Tibial artery (tissue), 4 donors: Measurements from ENCODE around the gene WRAP53.

ENCODE experiments used
- DNase-seq, 2 donors: peaks; one replicate each; pipeline ENCODE4 v3.0.0-alpha.2; 2019
- H3K27ac ChIP-seq, 2 donors: fragments of 200-600 bp; sonication (generic) in 1 of 2; 1 replicate in 1 of 2; 2 replicates in 1 of 2; pipeline ENCODE4 v1.5.1; 2018 to 2019; ENCODE audit warnings: mild to moderate bottlenecking in 1 of 2
- H3K27me3 ChIP-seq, 2 donors: fragments of 200-600 bp; sonication (generic) in 1 of 2; one replicate each; pipeline versions ENCODE4 v1.5.1 to v1.6.0; 2016 to 2019
- H3K36me3 ChIP-seq, 3 donors: fragments of 200-600 bp; sonication (generic) in 2 of 3; one replicate each; pipeline ENCODE4 v1.5.1; 2016 to 2019; ENCODE audit warnings: mild to moderate bottlenecking in 2 of 3
- H3K4me1 ChIP-seq, 4 donors: fragments of 200-600 bp; sonication (generic) in 2 of 4; 1 replicate in 3 of 4; 2 replicates in 1 of 4; pipeline ENCODE4 v1.5.1; 2016 to 2019
- H3K4me3 ChIP-seq, 2 donors: fragments of 200-600 bp; sonication (generic) in 1 of 2; 1 replicate in 1 of 2; 2 replicates in 1 of 2; pipeline ENCODE4 v1.5.1; 2018 to 2019; ENCODE audit warnings: mild to moderate bottlenecking in 2 of 2
- H3K9me3 ChIP-seq, 3 donors: fragments of 200-600 bp; sonication (generic) in 1 of 3; one replicate each; pipeline ENCODE4 v1.5.1; 2016 to 2019
- CTCF ChIP-seq, 2 experiments: fragments of 200-600 bp in 1 of 2; fragments of 450-650 bp in 1 of 2; IDR thresholded peaks; one replicate each; pipeline ENCODE4 v1.5.1; 2017 to 2019; ENCODE audit warnings: antibody characterized with exemption in 2 of 2, mild to moderate bottlenecking in 1 of 2, moderate library complexity in 1 of 2
- intact Hi-C: fragments of 100-400 bp; cut with DNase I; formaldehyde crosslinking; loops from one replicate; pipeline ENCODE4 v1.15.0; 2023; ENCODE audit warnings: low total_unique reads

WRAP53 gene

DNA sequence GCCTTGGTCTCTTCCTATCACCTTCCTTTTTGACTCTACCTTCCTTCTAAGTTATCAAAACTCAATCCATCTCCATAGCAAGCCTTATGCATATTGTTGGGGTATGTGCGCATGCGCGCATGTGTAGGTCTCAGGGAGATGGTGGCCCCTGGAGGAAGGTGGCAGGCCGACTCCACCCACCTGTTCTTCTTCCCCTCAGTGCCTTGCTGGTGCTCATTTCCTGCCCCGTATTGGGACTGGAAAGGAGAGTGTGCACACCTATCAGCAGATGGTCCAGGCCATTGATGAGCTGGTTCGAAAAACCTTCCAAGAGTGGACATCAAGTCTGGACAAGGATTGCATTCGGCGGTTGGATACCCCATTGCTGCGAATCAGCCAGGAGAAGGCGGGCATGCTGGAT is 54.5 kb downstream of the WRAP53 start:
- no peaks in the 10 kb centered on the region for H3K4me1 ChIP-seq
- TF ChIP-seq CTCF (IDR thresholded peaks at IDR 0.05): no peak
- intact Hi-C loops: loop anchor here (10.0 kb wide), 2 partner anchors 112 to 242 kb away; partner anchors contain the start of genes CYB5D1, NAA38 and TMEM88
- no peaks in the 10 kb centered on the region for H3K36me3 ChIP-seq
- H3K27me3 ChIP-seq: peaks cover 0 to 50% of the 10 kb centered on the region in 2 donors
- DNase-seq: no peak
- no peak overlapping the region for H3K4me3 ChIP-seq
- H3K27ac ChIP-seq: no peak overlapping the region
- H3K9me3 ChIP-seq: no peaks in the 10 kb centered on the region

- intact Hi-C loops: loop anchor here (10.0 kb wide), 2 partner anchors 110 to 240 kb away; partner anchors contain the start of genes CYB5D1, NAA38 and TMEM88
- Histone ChIP-seq H3K36me3 (no peaks in the 10 kb centered on the region), H3K9me3 (no peaks in the 10 kb centered on the region), H3K27me3 (peaks cover 0 to 50% of the 10 kb centered on the region in 2 donors), H3K4me1 (no peaks in the 10 kb centered on the region), H3K27ac (no peak overlapping the region), H3K4me3 (no peak overlapping the region)
- no peak for DNase-seq
- TF ChIP-seq CTCF (IDR thresholded peaks at IDR 0.05): no peak
Observed at GRCh38 chr17:7744416-7744815, 56.1 kb downstream of the WRAP53 start.

DNA sequence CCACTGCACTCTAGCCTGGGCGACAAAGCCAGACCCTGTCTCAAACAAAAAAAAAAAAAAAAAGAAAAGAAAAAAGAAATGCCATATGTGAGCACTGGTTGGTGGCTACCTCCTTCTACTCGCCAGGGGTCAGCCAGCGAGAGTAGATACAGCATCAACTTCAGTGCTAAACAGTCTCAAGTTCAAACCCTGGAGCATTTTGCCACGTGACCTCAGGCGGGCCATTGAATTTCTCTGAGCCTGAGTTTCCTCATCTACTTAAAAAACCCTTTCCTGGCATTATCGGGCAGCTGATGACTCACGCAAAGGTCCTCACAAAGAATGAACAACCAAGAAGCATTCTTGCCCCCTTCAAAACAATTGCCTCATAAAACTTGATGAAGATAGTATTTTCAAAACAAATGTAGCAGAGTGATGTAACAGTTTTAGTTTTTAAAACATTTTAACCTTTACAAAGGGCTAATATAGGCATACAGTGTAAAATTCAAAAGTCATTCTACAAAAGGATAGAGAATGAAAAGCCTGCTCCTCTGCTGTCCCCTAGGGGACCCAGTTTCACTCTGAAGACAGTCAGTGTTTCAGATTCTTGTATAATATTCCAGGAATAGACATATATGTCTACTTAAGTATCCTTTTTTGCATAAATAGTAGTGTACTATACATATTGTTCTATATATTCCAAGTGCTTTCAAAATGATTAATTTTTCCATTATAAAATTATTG is 57.6 kb downstream of the WRAP53 start:
- Histone ChIP-seq H3K27me3 (peaks cover 0 to 47% of the 10 kb centered on the region in 2 donors), H3K27ac (no peak overlapping the region), H3K36me3 (no peaks in the 10 kb centered on the region), H3K4me3 (no peak overlapping the region), H3K9me3 (no peaks in the 10 kb centered on the region), H3K4me1 (no peaks in the 10 kb centered on the region)
- intact Hi-C loops: loop anchor here (10.0 kb wide), 2 partner anchors 109 to 239 kb away; partner anchors contain the start of genes CYB5D1, NAA38 and TMEM88
- peak in 1 of 2 donors; percentile 36 for DNase-seq
- TF ChIP-seq CTCF (IDR thresholded peaks at IDR 0.05): no peak

- H3K4me3 ChIP-seq: no peak overlapping the region
- H3K36me3 ChIP-seq: no peaks in the 10 kb centered on the region
- H3K9me3 ChIP-seq: no peaks in the 10 kb centered on the region
- no peak for DNase-seq
- no peak overlapping the region for H3K27ac ChIP-seq
- H3K27me3 ChIP-seq: peaks cover 0 to 33% of the 10 kb centered on the region in 2 donors
- no peaks in the 10 kb centered on the region for H3K4me1 ChIP-seq
- intact Hi-C loops: loop anchor here (10.0 kb wide), 2 partner anchors 107 to 237 kb away; partner anchors contain the start of genes CYB5D1, NAA38 and TMEM88
- TF ChIP-seq CTCF (IDR thresholded peaks at IDR 0.05): no peak
Observed at GRCh38 chr17:7747635-7748071, 59.4 kb downstream of the WRAP53 start.

DNA sequence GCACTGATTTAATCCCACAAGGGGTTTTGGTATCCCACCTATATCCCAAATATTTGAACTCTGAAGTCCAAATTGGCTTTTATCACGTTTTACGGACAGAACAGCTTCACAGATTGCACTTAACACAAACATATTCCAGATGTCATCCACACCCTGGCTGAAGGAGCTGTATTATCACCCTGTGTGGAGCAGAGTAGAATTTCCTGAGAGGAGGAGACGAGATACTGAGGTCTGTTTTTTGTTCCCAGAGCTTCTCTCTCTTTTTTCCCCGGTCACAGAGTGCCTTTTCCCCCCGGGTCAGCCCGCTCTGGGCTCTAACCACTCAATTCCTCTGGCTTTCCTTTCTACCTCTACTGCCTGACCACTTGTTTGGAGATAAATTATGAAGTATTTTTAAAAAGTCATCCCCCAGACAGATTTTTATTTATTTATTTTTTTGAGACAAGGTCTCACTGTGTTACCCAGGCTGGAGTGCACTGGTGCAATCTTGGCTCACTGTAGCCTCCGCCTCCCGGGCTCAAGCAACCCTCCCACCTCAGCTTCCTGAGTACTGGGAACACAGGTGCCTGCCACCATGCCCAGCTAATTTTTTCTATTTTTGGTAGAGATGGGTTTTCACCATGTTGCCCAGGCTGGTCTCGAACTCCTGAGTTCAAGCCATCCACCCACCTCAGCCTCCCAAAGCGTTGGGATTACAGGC is 59.9 kb downstream of the WRAP53 start:
- Histone ChIP-seq H3K27me3 (peaks cover 0 to 30% of the 10 kb centered on the region in 2 donors), H3K9me3 (no peaks in the 10 kb centered on the region), H3K4me3 (no peak overlapping the region), H3K27ac (no peak overlapping the region), H3K36me3 (no peaks in the 10 kb centered on the region), H3K4me1 (no peaks in the 10 kb centered on the region)
- no peak for TF ChIP-seq CTCF (IDR thresholded peaks at IDR 0.05)
- DNase-seq: no peak
- intact Hi-C loops: loop anchor here (10.0 kb wide), 2 partner anchors 107 to 237 kb away; partner anchors contain the start of genes CYB5D1, NAA38 and TMEM88
